GF-D8 (cell line): Measurements from ENCODE around the gene BBLN.
"Not testable (repeated sequence)": the region's sequence is repeated elsewhere in the genome, so short reads cannot be mapped to it uniquely, and the experiment has no call there.

Source experiments
- DNase-seq: peaks from one replicate; lab custom pipeline; 2025; lab: John Stamatoyannopoulos, UW

The BBLN gene

DNA sequence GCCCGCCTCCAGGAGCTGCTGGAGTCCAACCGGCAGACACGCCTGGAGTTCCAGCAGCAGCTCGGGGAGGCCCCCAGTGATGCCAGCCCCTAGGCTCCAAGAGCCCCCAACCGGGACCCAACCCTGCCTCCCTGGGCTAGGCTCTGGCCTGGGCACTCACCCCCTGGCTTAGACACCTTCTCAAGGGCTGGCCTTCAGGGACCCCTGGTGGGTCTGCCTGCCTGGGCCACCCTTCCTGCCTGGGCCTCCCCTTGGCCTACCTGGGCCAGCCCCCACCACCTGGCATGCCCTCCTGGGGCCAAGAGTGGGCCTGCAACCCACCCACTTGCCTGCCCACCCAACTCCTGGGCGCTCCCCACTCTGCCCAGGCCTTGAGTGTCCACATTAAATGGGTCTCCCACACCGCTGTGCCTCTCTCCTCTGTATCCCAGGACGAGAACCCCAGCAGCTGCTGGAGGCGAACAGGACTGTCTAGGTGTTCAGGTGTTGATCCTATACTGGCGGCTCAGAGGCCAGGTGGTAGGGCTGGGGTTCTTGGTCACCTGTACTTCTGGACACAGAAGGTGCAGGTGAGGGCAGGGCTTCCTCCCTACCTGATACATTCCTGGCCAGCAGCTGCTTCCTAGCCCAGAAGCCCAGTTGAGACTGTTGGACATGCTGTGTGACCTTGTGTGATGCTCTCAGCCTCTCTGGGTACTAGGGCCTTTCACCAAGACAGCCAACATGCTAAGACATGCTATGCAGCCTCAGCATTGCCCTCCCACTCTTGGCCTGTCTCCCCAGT is 3.6 kb downstream of the BBLN start:
- DNase-seq = no peak

GRCh38 chr9:128164307-128164885 is 4.3 kb downstream of the BBLN start:
- DNase-seq = no peak

- DNase-seq = no peak
These were observed 6.1 kb downstream of the BBLN start for GRCh38 chr9:128166169-128166568.

GRCh38 chr9:128167209-128167608 is 7.1 kb downstream of the BBLN start:
- no peak for DNase-seq

GRCh38 chr9:128168731-128169308 is 8.8 kb downstream of the BBLN start:
- DNase-seq = no peak

DNA sequence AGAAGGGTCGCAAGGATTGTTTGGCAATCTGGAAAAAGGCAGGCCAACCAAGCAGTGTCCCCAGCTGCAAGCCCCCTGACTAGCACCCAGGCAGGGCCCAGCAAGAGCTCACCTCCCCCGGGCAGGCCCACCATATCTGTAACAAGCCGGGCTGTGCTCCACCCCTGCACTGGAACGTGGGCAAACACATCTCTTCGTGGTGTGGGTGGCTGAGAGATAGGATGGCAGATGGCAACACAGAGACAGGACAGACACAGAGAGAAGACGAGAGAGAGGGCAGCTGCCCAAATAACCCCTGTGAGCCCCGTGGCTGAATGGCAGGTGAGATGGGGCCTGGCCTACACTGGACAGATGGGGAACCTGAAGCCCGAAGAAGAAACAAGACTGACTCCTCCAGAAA is 9.4 kb downstream of the BBLN start:
- DNase-seq = no peak

GRCh38 chr9:128169925-128170324 is 9.9 kb downstream of the BBLN start:
- DNase-seq = no peak

DNA sequence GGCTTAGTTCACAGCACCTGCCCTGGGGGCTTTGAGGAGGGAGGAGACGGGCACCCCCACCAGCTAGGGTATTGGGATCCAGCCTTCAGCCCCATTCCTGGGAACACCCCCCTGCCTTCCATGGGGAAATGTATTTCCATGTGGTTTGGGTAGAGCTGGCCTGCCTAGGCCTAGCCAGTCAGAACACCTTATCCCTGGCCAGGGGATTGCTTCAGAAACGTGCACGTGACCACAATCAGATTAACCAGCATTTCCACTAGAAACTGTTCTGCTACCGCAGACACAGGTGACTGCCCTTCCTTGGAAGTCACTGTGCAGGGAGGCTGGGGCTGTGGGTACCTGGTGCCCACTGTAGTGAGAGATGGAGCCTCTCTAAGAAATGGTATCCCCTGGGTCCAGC is 14.0 kb downstream of the BBLN start:
- no peak for DNase-seq

- DNase-seq = no peak
These were observed 15.1 kb downstream of the BBLN start for GRCh38 chr9:128175102-128175563.

DNA sequence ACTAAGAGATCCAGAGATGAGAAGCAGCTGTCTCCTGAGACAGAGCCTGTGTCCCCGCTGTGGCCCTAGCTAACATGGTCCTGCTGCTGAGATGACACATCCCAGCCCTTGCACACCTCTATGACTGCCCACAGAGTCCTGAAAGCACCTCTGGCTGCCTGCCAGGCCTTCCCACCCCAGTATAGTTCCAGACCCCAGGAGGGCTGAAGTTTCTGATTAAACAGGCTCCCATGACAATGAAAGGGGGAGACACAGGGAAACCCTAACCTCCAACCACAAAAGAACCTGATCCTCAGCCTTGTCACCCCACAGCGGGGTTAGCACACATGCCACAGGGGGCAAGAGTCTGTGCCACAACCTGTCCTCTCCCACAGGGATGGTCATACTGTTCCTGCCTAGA is 15.7 kb downstream of the BBLN start:
- DNase-seq = no peak

DNA sequence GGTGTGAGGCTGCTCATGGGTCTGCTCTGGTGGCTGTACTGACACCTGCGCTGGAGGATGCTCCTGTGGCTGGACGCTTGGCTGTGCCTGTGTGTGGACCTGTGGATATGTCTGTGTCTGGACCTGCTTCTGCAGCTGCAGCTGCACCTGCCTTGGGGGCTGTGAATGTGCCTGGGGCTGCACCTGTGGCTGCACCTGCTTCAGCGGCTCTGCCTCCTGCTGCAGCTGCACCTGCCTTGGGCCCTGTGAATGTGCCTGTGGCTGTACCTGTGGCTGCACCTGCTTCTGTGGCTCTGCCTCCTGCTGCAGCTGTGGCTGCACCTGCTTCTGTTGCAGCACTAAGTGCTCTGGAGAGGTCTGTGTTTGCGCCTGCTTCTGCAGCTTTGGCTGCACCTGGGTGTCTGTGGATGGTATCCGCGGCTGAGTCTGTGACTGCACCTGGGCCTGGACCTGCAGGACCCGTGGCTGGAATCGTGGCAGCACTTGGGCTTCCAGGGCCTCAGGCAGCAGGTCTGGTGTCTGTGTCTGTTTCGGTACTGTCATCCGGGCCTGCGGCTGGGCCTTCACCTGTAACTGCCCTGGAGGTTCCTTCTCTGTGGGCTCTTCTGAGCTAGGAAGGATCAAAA is 18.9 kb downstream of the BBLN start:
- no peak for DNase-seq

DNA sequence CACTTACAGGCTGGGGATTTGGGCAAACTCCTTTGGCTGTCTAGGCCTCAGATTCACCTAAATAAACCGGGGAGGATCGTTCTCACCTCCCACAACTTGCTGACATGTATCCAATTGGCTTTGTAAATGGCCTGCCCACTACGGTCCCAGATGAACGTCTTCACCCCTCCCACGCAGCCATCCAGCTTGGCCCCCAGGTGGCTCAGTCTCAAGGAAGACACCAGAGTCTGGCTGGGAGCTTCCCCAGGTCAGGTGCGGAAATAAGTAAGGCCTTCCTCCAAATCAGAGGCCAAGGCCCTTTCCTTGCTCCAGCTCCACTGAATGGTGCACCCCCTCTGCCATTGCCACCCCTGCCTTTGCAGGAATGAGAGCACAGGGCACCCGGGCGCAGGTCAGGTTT is 19.9 kb downstream of the BBLN start:
- DNase-seq = no peak

DNA sequence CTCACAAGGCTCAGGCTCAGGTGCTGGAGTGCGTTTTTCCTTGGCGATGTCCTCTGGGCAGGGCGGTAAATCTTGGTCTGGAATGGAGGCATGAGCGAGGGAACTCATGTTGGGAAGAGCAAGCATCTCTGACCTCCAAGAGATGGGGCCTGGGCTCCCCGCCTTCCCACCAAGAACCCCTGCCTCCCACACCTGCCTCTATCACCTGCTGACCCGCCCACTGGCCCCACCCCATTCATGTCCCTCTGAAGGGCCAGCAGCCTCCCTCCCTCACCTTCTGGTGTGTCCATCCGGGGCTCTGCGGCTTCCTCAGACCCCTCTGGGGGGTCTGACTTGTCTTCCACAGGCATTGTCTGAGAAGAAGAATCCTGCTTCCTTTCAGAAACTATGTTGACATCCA is 20.4 kb downstream of the BBLN start:
- no peak for DNase-seq

- DNase-seq = not testable (repeated sequence)
These were observed 21.4 kb downstream of the BBLN start for GRCh38 chr9:128181480-128181879.

GRCh38 chr9:128182893-128183588 is 23.0 kb downstream of the BBLN start:
- DNase-seq = no peak

GRCh38 chr9:128185979-128186965 is 26.2 kb downstream of the BBLN start:
- DNase-seq = no peak

DNA sequence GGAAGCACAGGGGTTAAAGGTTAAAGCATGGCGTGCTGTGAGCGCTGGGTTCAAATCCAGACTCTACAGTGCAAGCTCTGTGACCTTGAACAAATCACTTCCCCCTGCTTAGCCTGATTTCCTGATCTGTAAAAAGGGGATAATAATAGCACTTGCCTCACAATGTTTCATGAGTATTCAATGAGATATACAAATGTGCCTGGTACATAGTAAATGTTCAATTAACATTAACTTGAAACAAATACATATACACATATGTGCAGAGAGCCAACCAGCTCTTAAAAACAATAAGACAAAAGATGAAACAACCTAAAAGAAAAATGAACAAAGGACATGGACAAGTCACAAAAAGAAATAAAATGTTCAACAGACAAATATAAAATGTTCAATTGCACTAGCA is 27.3 kb downstream of the BBLN start:
- no peak for DNase-seq

DNA sequence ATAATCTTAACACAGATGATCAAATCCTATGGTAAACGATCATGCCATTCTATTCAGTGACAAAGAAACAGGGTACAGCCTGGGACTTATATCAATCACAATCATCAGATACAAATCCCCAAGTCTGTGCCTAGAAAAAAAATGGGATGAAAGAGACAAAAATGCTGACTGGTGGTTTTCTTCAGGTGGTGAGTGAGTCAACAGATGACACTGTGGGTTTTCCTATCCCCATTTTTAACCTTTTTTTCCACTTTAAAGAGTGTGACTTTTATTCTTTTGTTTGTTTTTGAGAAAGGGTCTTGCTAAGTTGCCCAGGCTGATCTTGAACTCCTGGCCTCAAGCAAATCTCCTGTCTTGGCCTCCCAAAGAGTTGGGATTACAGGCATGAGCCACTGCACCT is 28.1 kb downstream of the BBLN start:
- no peak for DNase-seq

DNA sequence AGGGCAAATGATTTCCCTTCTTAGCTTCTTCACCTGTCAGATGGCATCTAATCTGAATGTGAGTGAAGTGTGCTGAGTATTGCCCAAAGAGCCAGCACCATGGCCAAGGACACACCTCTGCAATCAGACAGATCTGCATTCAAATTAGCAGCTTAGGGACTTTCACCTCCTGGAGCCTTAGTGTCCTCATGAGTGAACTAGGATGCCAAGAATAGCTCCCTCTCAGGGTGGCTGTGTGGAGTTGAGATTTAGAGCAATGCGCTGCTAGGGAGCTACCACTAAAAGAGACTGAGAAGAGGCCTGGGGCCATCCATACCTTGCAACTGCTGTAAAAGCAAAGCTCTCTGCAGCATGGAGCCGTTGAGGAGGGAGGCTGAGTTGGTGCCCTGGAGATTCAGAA is 29.9 kb downstream of the BBLN start:
- DNase-seq = no peak

- DNase-seq = no peak
These were observed 30.7 kb downstream of the BBLN start for GRCh38 chr9:128190516-128191405.
